Nephron (organoid): ENCODE results near the gene UBE2G1.

Experiments
- H3K27ac Mint-ChIP-seq, 3 experiments: 2 replicates each; pipeline ENCODE4 v1.8.0; 2020; ENCODE audit warnings: mixed read lengths in 3 of 3, mild to moderate bottlenecking in 2 of 3, moderate library complexity in 1 of 3
- H3K27me3 Mint-ChIP-seq: 2 replicates; pipeline ENCODE4 v1.8.0; 2021; ENCODE audit warnings: low read depth, mild to moderate bottlenecking, moderate library complexity, mixed read lengths
- H3K36me3 Mint-ChIP-seq: 2 replicates; pipeline ENCODE4 v1.8.0; 2020; ENCODE audit warnings: low read depth, mixed read lengths
- H3K4me1 Mint-ChIP-seq: 2 replicates; pipeline ENCODE4 v1.8.0; 2020; ENCODE audit warnings: mixed read lengths
- H3K4me3 Mint-ChIP-seq, 3 experiments: 2 replicates each; pipeline ENCODE4 v1.8.0; 2020; ENCODE audit warnings: mild to moderate bottlenecking in 3 of 3, mixed read lengths in 3 of 3, moderate library complexity in 2 of 3
- H3K9me3 Mint-ChIP-seq: 2 replicates; pipeline ENCODE4 v1.8.0; 2020; ENCODE audit warnings: mixed read lengths
- TF ChIP-seq, protein P1 (sequence below), 3 experiments: fragments of 200-600 bp; sonication (generic); IDR thresholded peaks; one replicate each; pipeline ENCODE4 v1.5.0; 2021; ENCODE audit warnings: antibody characterized with exemption in 3 of 3; ENCODE audit not compliant: unreplicated experiment in 3 of 3

Gene UBE2G1

DNA sequence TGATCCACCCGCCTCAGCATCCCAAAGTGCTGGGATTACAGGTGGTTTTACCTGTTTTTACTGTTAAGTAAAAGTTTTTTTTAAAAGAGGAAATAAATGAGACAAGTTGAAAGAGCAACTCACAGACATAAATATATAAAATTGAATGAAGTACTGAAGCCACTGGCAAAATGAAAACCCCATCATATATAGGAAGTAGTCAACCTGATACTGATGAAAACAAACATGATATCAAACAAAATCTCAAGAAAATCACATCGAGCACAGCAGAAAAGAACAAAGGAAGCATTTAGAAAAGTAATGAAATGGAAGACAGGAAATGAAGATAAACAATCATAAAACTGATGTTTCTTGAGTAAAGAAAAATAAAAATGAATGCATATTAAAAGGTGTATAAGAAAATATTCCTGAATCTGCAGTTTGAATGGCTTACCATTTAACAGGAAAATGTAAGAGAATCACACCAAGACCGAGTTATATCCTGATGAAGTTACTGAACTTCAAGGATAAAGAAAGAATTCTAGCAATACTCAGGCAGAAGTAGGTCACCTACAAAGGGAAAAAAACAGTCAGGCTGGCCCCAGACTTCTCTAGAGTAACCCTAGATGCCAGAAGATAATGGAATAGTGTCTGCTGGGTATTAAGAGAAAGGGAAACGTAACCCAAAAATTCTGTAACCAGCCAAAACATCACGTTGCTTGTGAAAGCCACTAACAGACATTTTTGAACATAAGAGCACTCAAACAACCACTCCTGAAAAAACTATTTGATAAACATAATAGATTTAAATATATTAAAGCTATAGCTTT, 31.5 kb downstream of the UBE2G1 start:
- H3K4me1 Mint-ChIP-seq, result peaks cover 29% of the 10 kb centered on the region
- no peaks in the 10 kb centered on the region for H3K9me3 Mint-ChIP-seq
- no peaks in the 10 kb centered on the region for H3K27me3 Mint-ChIP-seq
- TF ChIP-seq, protein P1, sequence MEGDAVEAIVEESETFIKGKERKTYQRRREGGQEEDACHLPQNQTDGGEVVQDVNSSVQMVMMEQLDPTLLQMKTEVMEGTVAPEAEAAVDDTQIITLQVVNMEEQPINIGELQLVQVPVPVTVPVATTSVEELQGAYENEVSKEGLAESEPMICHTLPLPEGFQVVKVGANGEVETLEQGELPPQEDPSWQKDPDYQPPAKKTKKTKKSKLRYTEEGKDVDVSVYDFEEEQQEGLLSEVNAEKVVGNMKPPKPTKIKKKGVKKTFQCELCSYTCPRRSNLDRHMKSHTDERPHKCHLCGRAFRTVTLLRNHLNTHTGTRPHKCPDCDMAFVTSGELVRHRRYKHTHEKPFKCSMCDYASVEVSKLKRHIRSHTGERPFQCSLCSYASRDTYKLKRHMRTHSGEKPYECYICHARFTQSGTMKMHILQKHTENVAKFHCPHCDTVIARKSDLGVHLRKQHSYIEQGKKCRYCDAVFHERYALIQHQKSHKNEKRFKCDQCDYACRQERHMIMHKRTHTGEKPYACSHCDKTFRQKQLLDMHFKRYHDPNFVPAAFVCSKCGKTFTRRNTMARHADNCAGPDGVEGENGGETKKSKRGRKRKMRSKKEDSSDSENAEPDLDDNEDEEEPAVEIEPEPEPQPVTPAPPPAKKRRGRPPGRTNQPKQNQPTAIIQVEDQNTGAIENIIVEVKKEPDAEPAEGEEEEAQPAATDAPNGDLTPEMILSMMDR (IDR thresholded peaks at IDR 0.05; ENCODE audit: unreplicated experiment in 3 of 3), result no peak
- H3K27ac Mint-ChIP-seq, result peak overlapping the region in 1 of 3 experiments; percentile 31
- peaks cover under 1% of the 10 kb centered on the region for H3K36me3 Mint-ChIP-seq
- H3K4me3 Mint-ChIP-seq, result no peak overlapping the region

DNA sequence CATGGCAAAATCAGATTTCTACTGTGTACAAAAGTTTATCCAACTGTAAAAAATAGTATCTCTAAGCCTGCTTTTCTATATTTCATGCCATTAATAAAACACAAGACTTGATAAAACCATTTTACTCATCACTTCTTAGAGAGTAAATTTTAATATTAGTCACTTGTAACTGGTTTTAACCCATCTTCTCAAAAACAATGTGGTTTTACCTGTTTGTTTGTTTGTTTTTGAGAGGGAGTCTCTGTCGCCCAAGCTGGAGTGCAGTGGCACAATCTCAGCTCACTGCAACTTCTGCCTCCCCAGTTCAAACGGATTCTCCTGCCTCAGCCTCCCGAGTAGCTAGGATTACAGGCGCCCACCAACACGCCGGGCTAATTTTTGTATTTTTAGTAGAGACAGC, 32.1 kb downstream of the UBE2G1 start:
- no peaks in the 10 kb centered on the region for H3K9me3 Mint-ChIP-seq
- TF ChIP-seq, protein P1 (IDR thresholded peaks at IDR 0.05; ENCODE audit: unreplicated experiment in 3 of 3), result no peak
- peaks cover 6% of the 10 kb centered on the region for H3K36me3 Mint-ChIP-seq
- no peak overlapping the region for H3K4me3 Mint-ChIP-seq
- H3K4me1 Mint-ChIP-seq, result peaks cover 31% of the 10 kb centered on the region
- no peak overlapping the region for H3K27ac Mint-ChIP-seq
- H3K27me3 Mint-ChIP-seq, result no peaks in the 10 kb centered on the region

DNA sequence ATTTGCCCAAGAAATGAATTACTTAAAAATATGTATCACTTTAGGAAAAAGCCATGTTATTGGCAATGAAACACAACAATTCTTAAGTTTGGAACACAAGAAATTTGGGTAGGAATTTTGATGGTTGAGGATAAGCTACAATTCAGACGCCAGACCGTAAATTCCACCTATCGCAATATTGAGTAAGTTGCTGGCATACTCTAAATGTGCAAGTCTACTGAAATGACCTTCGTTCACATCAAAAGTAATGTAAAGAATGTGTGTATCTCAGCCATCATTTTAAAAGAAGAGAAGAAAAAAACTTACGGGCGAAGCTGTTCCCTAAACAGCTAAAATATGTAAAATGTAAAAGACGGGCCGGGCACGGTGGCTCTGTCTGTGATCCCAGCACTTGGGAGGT, 33.4 kb downstream of the UBE2G1 start:
- TF ChIP-seq, protein P1 (IDR thresholded peaks at IDR 0.05; ENCODE audit: unreplicated experiment in 3 of 3), result no peak
- Mint-ChIP-seq H3K4me3 (no peak overlapping the region), H3K27ac (peak overlapping the region; percentile 42 to 72 (median 57)), H3K4me1 (peaks cover 31% of the 10 kb centered on the region), H3K9me3 (no peaks in the 10 kb centered on the region), H3K27me3 (no peaks in the 10 kb centered on the region), H3K36me3 (peaks cover 10% of the 10 kb centered on the region)

DNA sequence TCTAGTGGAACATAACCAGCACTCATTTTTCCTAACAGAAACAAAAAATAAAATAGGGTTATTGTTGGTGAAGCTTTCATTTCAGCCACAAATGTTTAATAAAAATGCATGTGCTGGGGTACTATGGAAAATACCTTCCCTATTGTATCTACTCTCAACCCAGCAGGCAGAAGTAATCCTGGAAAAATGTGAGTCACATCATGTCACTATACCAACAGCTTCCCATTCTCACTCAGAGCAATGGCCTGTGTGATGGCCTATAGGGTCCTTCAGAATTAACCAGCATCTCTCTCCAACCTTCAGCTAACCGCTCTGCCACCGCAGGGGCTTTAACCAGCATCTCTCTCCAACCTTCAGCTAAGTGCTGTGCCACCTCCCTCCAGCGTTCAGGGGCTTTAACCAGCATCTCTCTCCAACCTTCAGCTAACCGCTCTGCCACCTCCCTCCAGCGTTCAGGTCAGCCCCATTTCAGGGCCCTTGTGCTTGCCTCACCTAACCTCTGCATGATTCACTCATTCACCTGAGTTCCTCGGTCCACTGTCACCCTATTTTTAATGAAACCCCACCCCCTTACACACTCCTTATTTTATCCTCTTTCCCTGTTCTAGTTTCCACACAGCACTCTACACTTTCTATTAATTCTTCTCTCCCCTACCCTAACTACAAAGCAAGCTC, 34.0 kb downstream of the UBE2G1 start:
- TF ChIP-seq, protein P1 (IDR thresholded peaks at IDR 0.05; ENCODE audit: unreplicated experiment in 3 of 3), result no peak
- Mint-ChIP-seq H3K27me3 (no peaks in the 10 kb centered on the region), H3K4me3 (no peak overlapping the region), H3K36me3 (peaks cover 16% of the 10 kb centered on the region), H3K9me3 (no peaks in the 10 kb centered on the region), H3K4me1 (peaks cover 31% of the 10 kb centered on the region), H3K27ac (peak overlapping the region; percentile 42 to 72 (median 57))

DNA sequence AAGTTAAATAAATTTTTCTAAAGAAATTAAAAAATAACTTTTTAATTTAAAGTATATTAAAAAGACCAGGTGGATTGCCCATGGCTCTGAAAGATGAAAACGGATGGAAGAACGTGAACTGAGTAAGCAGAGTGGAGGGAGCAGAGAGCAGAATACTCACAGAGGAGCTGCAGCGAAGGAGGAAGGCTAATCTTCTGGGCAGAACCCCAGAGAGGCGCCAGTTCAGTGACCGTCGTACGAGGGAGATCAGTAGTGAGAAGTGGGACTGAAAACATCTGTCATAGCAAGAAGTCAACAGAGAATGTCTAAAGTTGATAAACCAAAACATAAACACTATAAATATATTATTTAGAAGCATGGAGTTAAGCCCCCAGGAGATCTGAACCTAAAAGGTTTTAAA, 34.9 kb downstream of the UBE2G1 start:
- Mint-ChIP-seq H3K4me3 (no peak overlapping the region), H3K27me3 (no peaks in the 10 kb centered on the region), H3K9me3 (no peaks in the 10 kb centered on the region), H3K4me1 (peaks cover 31% of the 10 kb centered on the region), H3K27ac (peak overlapping the region; percentile 47 to 74 (median 50)), H3K36me3 (peaks cover 21% of the 10 kb centered on the region)
- TF ChIP-seq, protein P1 (IDR thresholded peaks at IDR 0.05; ENCODE audit: unreplicated experiment in 3 of 3), result no peak
